OCI-LY1 (cell line): ENCODE measurements around the gene CCDC88B.

Experiments
- H2AFZ ChIP-seq: fragments of 200-600 bp; sonication (generic), shearing (Covaris generic); 2 replicates; pipeline ENCODE4 v1.6.0; 2014; ENCODE audit warnings: antibody characterized with exemption, mild to moderate bottlenecking, low read length
- H3F3A ChIP-seq: fragments of 200-600 bp; sonication (generic), shearing (Covaris generic); 2 replicates; pipeline ENCODE4 v1.6.0; 2014; ENCODE audit warnings: mild to moderate bottlenecking, antibody characterized with exemption, low read length, moderate library complexity; ENCODE audit not compliant: insufficient read depth
- H3K27ac ChIP-seq: fragments of 200-600 bp; sonication (generic); 2 replicates; pipeline ENCODE4 v1.5.1; 2014; ENCODE audit warnings: low read length, mixed run types, mild to moderate bottlenecking, low read depth; ENCODE audit not compliant: poor library complexity, severe bottlenecking
- H3K27me3 ChIP-seq: fragments of 200-600 bp; sonication (generic); 2 replicates; pipeline ENCODE4 v1.6.0; 2014; ENCODE audit warnings: antibody characterized with exemption, mild to moderate bottlenecking, low read length, moderate library complexity; ENCODE audit not compliant: insufficient read depth
- H3K36me3 ChIP-seq: fragments of 200-600 bp; sonication (generic); 2 replicates; pipeline ENCODE4 v1.6.1; 2014; ENCODE audit warnings: mild to moderate bottlenecking, antibody characterized with exemption, low read length, moderate library complexity, mixed read lengths; ENCODE audit not compliant: insufficient read depth
- H3K4me1 ChIP-seq: fragments of 200-600 bp; sonication (generic); 2 replicates; pipeline ENCODE4 v1.5.1; 2014; ENCODE audit warnings: mild to moderate bottlenecking, low read length, moderate library complexity; ENCODE audit not compliant: insufficient read depth, severe bottlenecking
- H3K4me2 ChIP-seq: fragments of 200-600 bp; sonication (generic), shearing (Covaris generic); 2 replicates; pipeline ENCODE4 v1.6.1; 2014; ENCODE audit warnings: low read length
- H3K4me3 ChIP-seq: fragments of 200-600 bp; sonication (generic); 2 replicates; pipeline ENCODE4 v1.5.1; 2014; ENCODE audit warnings: low read length, low read depth, mild to moderate bottlenecking, mixed read lengths; ENCODE audit not compliant: poor library complexity, severe bottlenecking
- H3K79me2 ChIP-seq: fragments of 200-600 bp; shearing (Covaris generic); 2 replicates; pipeline ENCODE4 v1.6.1; 2016; ENCODE audit warnings: mixed run types, low read length, mixed read lengths; ENCODE audit not compliant: insufficient read depth
- H3K9ac ChIP-seq: fragments of 200-600 bp; sonication (generic), shearing (Covaris generic); 2 replicates; pipeline ENCODE4 v1.6.1; 2014; ENCODE audit warnings: mild to moderate bottlenecking, low read length, mixed read lengths
- H3K9me2 ChIP-seq: fragments of 200-600 bp; sonication (generic), shearing (Covaris generic); 2 replicates; pipeline ENCODE4 v1.6.1; 2014; ENCODE audit warnings: low read depth, mild to moderate bottlenecking, low read length, mixed read lengths
- H3K9me3 ChIP-seq: fragments of 200-600 bp; shearing (Covaris generic); 2 replicates; pipeline ENCODE4 v1.6.1; 2014; ENCODE audit warnings: low read length, mixed read lengths
- H4K20me1 ChIP-seq: fragments of 200-600 bp; sonication (generic), shearing (Covaris generic); 2 replicates; pipeline ENCODE4 v1.6.0; 2016; ENCODE audit warnings: mild to moderate bottlenecking, low read length; ENCODE audit not compliant: insufficient read depth
- EZH2 ChIP-seq: fragments of 200-600 bp; sonication (generic), shearing (Covaris generic); IDR thresholded peaks from 2 replicates; pipeline ENCODE4 v1.8.0; 2017; ENCODE audit warnings: borderline replicate concordance, mixed run types, mild to moderate bottlenecking, antibody characterized with exemption, low read length, moderate library complexity, mixed read lengths
- TF ChIP-seq, protein P1 (sequence below): fragments of 200-600 bp; sonication (generic), shearing (Covaris generic); IDR thresholded peaks from 2 replicates; pipeline ENCODE4 v1.5.1; 2017; ENCODE audit warnings: mild to moderate bottlenecking, antibody characterized with exemption, low read length, moderate library complexity, mixed read lengths

Gene CCDC88B

GRCh38 chr11:64366751-64367150 lies 26.7 kb downstream of the CCDC88B start:
- no peaks in the 10 kb centered on the region for H3K27me3 ChIP-seq
- H2AFZ ChIP-seq, result no peak overlapping the region
- no peaks in the 10 kb centered on the region for H3K79me2 ChIP-seq
- H3K4me1 ChIP-seq, result no peaks in the 10 kb centered on the region
- no peak overlapping the region for H3K9ac ChIP-seq
- no peak overlapping the region for H3K27ac ChIP-seq
- H3K9me3 ChIP-seq, result no peaks in the 10 kb centered on the region
- no peaks in the 10 kb centered on the region for H3K9me2 ChIP-seq
- no peaks in the 10 kb centered on the region for H3F3A ChIP-seq
- H4K20me1 ChIP-seq, result no peaks in the 10 kb centered on the region
- H3K4me3 ChIP-seq, result no peak overlapping the region
- no peak for TF ChIP-seq EZH2
- TF ChIP-seq, protein P1, sequence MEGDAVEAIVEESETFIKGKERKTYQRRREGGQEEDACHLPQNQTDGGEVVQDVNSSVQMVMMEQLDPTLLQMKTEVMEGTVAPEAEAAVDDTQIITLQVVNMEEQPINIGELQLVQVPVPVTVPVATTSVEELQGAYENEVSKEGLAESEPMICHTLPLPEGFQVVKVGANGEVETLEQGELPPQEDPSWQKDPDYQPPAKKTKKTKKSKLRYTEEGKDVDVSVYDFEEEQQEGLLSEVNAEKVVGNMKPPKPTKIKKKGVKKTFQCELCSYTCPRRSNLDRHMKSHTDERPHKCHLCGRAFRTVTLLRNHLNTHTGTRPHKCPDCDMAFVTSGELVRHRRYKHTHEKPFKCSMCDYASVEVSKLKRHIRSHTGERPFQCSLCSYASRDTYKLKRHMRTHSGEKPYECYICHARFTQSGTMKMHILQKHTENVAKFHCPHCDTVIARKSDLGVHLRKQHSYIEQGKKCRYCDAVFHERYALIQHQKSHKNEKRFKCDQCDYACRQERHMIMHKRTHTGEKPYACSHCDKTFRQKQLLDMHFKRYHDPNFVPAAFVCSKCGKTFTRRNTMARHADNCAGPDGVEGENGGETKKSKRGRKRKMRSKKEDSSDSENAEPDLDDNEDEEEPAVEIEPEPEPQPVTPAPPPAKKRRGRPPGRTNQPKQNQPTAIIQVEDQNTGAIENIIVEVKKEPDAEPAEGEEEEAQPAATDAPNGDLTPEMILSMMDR, result no peak
- no peak overlapping the region for H3K4me2 ChIP-seq
- peaks cover 56% of the 10 kb centered on the region for H3K36me3 ChIP-seq

DNA sequence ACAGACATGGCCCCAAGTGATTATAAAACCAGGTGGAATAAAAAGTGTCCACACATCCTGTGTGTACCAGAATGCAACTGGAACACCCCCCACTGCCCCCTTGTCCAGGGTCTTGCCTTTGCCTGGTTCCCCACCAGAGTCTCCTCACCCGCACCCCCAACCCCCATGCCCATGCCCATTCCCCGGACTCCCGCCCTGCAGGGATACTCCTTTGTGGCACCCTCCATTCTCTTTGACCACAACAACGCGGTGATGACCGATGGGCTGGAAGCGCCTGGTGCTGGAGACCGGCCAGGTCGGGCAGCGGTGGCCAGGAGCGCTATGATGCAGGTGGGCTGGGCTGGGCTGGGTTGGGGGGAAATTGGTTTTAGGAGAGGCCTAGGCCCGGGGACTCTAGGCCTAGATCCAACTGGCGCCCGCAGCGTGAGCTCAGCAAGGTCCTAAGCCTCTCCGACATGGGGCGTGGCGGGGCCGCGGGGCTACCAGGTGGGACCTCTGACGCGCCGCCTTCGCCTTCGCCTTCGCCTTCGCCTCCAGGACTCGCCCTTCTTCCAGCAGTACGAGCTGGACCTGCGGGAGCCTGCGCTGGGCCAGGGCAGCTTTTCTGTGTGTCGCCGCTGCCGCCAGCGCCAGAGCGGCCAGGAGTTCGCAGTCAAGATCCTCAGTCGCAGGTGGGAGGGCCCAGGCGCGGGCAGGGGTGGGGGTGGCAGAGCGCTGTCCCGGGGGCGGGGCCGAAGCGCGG lies 28.1 kb downstream of the CCDC88B start:
- Histone ChIP-seq H3K79me2 (no peaks in the 10 kb centered on the region), H3K9me3 (no peaks in the 10 kb centered on the region), H3K36me3 (peaks cover 48% of the 10 kb centered on the region), H3K4me1 (no peaks in the 10 kb centered on the region), H3K4me3 (no peak overlapping the region), H4K20me1 (no peaks in the 10 kb centered on the region), H3K27ac (no peak overlapping the region), H2AFZ (no peak overlapping the region), H3K9ac (no peak overlapping the region), H3K27me3 (no peaks in the 10 kb centered on the region), H3F3A (no peaks in the 10 kb centered on the region), H3K4me2 (no peak overlapping the region), H3K9me2 (no peaks in the 10 kb centered on the region)
- TF ChIP-seq, protein P1, result no peak
- TF ChIP-seq EZH2, result no peak

DNA sequence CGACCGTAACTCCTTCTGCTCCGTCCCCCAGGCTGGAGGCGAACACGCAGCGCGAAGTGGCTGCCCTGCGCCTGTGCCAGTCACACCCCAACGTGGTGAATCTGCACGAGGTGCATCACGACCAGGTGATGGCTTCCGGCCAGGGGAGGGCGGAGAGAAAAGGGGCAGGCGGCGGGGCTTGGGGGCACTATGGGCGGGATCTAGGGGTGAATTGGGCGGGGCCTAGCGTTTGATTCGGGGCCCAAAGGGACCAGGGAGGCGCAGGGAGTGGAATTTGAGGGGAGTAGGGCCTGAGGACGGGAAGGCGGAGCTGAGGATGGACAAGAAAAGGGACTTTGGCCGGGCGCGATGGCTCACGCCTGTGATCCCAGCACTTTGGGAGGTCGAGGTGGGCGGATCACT lies 28.7 kb downstream of the CCDC88B start:
- Histone ChIP-seq H3K36me3 (peaks cover 42% of the 10 kb centered on the region), H3K9ac (no peak overlapping the region), H3K9me2 (no peaks in the 10 kb centered on the region), H4K20me1 (no peaks in the 10 kb centered on the region), H3K4me3 (no peak overlapping the region), H3K4me1 (no peaks in the 10 kb centered on the region), H3K9me3 (no peaks in the 10 kb centered on the region), H3K4me2 (no peak overlapping the region), H3F3A (no peaks in the 10 kb centered on the region), H3K79me2 (no peaks in the 10 kb centered on the region), H3K27me3 (no peaks in the 10 kb centered on the region), H2AFZ (no peak overlapping the region), H3K27ac (no peak overlapping the region)
- TF ChIP-seq, protein P1, result no peak
- TF ChIP-seq EZH2, result no peak
